GM18867 (cell line): ENCODE measurements around the gene NME9.

Experiments used
- ATAC-seq: cut with Tn5 transposase; IDR thresholded peaks from one replicate; pipeline ENCODE4 v1.9.1; 2021; ENCODE audit warnings: mild to moderate bottlenecking, moderate library complexity; ENCODE audit not compliant: unreplicated experiment

NME9 gene

DNA sequence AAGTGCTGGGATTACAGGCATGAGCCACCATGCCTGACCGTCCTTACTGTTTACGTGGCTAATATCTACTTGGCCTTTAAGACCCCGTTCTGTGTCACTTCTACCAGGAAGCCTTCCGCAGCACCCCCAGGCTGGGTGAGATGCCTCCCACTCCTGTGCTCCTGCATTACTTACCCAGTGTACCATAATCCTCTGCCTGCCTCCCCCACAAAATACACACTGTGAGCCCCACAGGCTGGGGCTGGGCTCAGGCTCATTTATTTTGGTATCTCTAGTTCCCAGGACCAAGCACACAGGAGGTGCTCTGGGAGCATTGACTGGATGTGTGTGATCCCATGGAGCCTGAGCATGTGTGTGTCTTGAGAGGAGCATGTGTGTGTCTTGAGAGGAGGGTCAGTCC, 33.7 kb upstream of the NME9 start:
- ATAC-seq: no peak

DNA sequence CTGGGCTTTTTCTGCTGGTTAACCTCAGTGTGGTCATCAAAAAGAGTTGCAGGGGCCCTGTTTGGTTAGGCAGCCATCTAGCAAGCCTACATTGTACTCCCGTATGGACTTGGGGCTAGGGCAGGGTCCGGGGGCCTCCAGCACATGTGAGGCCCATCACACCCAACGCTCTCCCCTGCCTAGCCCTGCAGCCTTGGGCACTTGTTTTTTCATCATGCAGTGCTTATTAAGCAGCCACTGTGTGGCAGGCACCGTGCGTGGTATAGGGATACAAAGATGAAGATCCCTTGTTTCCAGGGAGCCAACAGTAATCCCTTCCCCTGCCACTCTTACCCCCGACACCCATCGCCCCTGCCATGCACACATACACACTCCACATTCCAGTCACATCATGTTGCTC, 32.9 kb upstream of the NME9 start:
- no peak for ATAC-seq

GRCh38 chr3:138361561-138361971, 31.9 kb upstream of the NME9 start:
- no peak for ATAC-seq

DNA sequence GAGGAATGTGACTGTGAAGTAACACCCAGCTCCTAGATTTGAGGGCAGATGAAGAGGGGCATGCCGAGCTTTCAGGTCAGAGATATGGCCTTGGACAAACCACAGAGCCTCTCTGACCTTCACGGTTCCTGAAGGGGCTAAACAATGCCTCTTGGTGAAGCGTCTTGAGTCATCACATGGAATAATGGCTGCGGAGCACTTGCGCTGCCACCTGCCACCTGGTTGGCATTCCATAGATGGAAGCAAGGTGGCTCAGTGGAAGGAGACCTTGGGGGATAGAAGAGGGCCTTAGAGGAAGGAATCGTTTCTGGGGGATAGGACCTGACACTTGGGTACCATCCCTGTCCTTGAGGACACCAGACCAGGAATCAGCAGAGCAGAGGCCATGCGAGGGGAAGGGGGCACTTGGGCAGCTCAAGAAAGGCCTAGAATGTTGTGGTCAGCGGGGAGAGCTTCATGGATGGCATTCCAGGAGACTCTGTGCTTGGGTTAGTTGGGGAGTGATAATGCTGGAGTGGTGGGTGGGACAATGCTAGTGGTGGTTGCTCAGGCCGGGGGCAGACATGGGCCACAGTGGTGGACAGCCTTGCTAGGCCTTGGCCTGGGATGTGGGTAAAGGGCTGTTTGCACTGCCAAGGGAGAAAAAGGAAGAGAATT, 31.3 kb upstream of the NME9 start:
- ATAC-seq: no peak

DNA sequence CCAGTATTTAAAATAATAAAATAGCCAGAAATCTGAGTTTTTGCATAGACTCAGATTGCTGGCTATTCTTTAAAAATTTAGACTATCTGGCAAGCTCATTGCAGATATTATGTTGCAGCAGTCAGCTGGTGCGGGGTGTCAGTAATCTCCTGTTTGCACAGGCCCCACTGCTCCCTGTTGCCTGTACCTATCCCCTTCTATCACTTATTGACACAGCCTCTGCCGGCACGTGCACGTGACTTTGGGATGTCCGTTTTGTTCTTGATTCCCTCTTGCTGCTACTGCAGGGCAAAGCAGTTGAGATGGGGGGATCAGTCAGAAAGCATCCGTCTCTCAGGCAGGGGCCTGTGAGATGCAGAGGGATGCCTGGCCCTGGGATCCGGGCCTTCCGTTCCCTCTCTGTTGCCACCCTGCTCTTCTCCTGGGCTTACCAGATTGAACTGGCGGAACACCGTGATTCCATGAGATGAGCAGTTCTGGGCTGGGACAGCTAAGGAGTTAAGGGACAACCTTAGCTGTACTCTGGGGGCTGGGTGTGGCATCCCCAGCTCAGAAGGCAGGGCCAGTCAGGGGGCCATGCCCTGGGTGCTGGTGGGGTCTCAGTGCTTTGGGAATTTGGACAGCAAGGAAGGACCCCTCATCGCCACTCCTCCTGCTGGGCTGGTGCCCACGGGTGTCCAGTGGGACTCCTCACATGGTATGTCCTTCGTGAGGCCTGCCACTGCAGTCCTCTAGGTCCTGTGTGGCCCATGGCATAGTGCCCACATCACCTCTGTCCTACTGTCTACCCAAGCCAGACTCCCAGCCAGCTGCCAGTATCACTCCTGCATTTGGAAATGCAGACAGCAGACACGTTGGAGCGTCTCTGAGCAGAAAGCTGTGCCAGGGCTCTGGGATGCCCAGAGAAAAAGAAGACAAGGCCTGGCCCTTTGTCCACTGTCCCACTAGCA, 30.5 kb upstream of the NME9 start:
- ATAC-seq: no peak

GRCh38 chr3:138359148-138359918, 29.7 kb upstream of the NME9 start:
- ATAC-seq: no peak

GRCh38 chr3:138356730-138357405, 27.2 kb upstream of the NME9 start:
- ATAC-seq: no peak

DNA sequence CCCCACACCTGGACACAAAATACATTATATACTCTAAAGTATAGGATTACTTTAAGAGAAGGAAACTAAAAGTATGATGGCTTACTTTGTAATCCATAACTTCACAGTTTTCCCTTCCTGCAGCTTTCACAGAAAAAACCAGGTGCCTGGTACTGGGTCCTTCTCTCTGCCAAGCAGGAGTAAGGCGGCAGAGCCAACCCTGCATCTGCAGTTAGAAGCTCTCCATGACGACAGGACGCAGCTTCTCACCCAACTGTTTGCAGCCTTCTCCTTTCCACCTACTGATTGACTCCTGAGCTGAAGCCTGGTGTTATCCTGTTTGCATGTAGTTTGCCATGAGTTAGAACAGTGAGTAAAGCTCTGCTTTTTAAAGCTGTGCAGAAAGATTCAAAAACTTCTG, 25.4 kb upstream of the NME9 start:
- no peak for ATAC-seq

DNA sequence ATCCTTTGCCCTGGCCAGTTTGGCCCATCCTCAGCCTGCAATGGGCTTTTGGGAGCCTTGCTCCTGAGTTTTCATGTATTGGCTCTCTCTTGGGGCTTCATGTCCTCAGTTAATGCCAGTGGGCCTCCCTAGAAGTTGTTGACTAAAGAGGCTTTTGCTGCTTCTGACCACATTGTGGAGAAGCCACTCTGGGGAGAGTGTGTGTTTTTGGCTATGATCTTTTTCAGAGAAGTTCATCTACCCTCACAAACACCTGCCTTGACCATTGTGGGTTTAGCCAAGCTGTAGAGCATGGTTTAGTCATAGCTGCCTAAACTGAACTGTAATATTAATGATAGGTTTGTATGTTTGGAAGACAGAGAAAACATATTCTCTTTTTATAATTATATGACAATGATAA, 24.7 kb upstream of the NME9 start:
- ATAC-seq: no peak

GRCh38 chr3:138351916-138352550, 22.4 kb upstream of the NME9 start:
- ATAC-seq: no peak

- no peak for ATAC-seq
Observed at GRCh38 chr3:138351151-138351550, 21.5 kb upstream of the NME9 start.

- ATAC-seq: no peak
Observed at GRCh38 chr3:138349926-138350665, 20.4 kb upstream of the NME9 start.

- no peak for ATAC-seq
Observed at GRCh38 chr3:138348754-138349739, 19.4 kb upstream of the NME9 start.

GRCh38 chr3:138347960-138348753, 18.5 kb upstream of the NME9 start, which contains the start of gene MRAS:
Gene MRAS, plus strand, starts transcription at chr3:138348579. Its CDS starts 24,305 bp downstream, at chr3:138372884.
- no peak for ATAC-seq

DNA sequence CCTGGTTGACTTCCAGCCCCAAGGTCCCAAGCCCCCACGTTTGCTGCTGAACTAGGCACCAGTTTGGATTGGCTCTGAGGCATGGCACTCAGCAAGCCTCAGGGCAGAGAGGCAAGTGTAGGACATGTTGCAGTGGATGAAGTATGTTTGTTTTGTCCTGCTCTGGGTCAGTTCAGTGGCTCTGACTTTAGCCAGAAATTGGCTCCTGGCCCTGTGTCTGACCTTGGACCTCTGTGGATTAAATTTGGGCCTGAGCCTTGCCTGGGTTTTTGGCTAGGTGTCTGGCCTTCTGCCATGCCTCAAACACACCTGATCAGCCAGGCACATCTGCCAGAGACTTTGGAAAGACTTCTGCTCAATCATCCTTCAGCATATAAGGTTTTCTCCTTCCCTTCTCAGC, 15.1 kb upstream of the NME9 start:
- no peak for ATAC-seq

- no peak for ATAC-seq
Observed at GRCh38 chr3:138340511-138340910, 10.9 kb upstream of the NME9 start.

DNA sequence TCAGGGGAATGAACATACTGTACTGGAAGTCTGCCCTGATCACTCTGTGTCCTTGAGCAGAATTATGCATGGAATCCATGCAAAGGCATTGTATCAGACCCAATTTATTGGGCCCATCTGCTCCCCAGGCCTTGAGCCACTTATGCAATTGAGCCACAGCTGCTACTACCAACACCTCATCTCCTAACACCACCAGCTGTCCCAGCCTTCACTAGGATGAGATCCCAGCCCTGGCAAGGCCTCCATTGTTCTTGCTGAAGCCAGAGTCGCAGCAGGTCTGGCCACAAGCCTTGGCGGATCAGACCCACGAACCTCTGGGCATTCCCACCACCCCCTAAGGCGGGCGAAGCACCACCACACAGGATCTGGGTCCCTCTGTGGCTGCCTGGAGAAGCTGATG, 9.2 kb upstream of the NME9 start:
- ATAC-seq: no peak

DNA sequence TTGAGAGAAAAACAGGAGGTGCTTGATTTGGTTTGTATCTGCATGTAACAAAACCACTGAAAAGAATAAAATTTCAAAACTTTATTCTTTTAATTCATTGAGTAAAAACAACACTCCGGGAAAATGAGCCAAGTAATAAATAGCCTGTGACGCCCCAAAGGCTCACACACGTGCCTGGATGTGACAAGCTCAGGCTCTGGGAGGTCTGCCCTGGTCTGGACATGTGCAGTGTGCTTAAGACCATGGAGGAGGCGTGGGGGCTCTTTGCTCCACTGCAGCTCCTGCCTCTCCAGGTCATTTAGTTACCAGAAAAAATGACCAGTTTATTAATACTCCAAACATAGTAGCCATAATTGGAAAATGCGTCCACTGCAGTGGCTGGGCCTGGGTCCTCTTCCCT, 8.6 kb upstream of the NME9 start:
- no peak for ATAC-seq
